ENCODE measurements around the gene ANKRD24. TPM values are rescaled to one million over a fixed set of nuclear protein-coding genes. Genes with fewer than 3 reads are reported as not detected.

The ANKRD24 gene
- total RNA-seq, 1 experiment from 2014 or later = 0.33 TPM

- no peaks in the 10 kb centered on the region for H3F3A ChIP-seq (ENCODE audit: low read length, unreplicated experiment)
- H3K27ac ChIP-seq (ENCODE audit: low read length) = no peak overlapping the region
- no TSS peak for BruUV-seq (replicated peaks)
- no peaks in the 10 kb centered on the region for H3K9me2 ChIP-seq (replicated peaks; ENCODE audit: low read length)
- no peak overlapping the region for H3K9ac ChIP-seq (ENCODE audit: low read length)
- intact Hi-C loops (cut with micrococcal nuclease) = loop anchor here (5.0 kb wide), 1 partner anchor 43 kb away; no protein-coding TSS in a partner anchor
- H3K36me3 ChIP-seq (ENCODE audit: low read depth, low read length) = no peaks in the 10 kb centered on the region
- H3K9me3 ChIP-seq (ENCODE audit: low read length) = no peaks in the 10 kb centered on the region
- no peaks in the 10 kb centered on the region for H3K27me3 ChIP-seq (ENCODE audit: low read length)
- H2AFZ ChIP-seq (ENCODE audit: low read length) = no peak overlapping the region
- no peak overlapping the region for H3K4me3 ChIP-seq (ENCODE audit: low read length)
- peaks cover 12% of the 10 kb centered on the region for H3K79me2 ChIP-seq (ENCODE audit: low read length)
- H3K4me1 ChIP-seq (ENCODE audit: insufficient read depth, low read length) = peaks cover 8% of the 10 kb centered on the region; the same call in 1 of the 2 replicates
- ATAC-seq (no peak), DNase-seq (no peak)
- CTCF ChIA-PET = no interaction called here
- H4K20me1 ChIP-seq (ENCODE audit: low read length) = no peaks in the 10 kb centered on the region
- POLR2A ChIA-PET (ENCODE audit: unreplicated experiment) = no interaction called here
- TF ChIP-seq CTCF (conservative IDR thresholded peaks at IDR 0.05; ENCODE audit: low read depth, low read length) (no peak), EZH2phosphoT487 (IDR thresholded peaks at IDR 0.05; ENCODE audit: borderline replicate concordance, low read length) (no peak), EZH2 (IDR thresholded peaks at IDR 0.05; ENCODE audit: low read length, unreplicated experiment) (no peak)
- H3K4me2 ChIP-seq (ENCODE audit: low read length) = no peak overlapping the region
These were observed 3.1 kb downstream of the ANKRD24 start for GRCh38 chr19:4185413-4186086.

- POLR2A ChIA-PET (ENCODE audit: unreplicated experiment) = no interaction called here
These were observed 3.9 kb downstream of the ANKRD24 start for GRCh38 chr19:4186087-4186993.

More at GRCh38 chr19:4186087-4186993, 3.9 kb downstream of the ANKRD24 start:
- Histone ChIP-seq H3F3A (ENCODE audit: low read length, unreplicated experiment) (no peaks in the 10 kb centered on the region), H3K9me3 (ENCODE audit: low read length) (no peaks in the 10 kb centered on the region), H3K36me3 (ENCODE audit: low read depth, low read length) (no peaks in the 10 kb centered on the region), H3K9me2 (replicated peaks; ENCODE audit: low read length) (no peaks in the 10 kb centered on the region), H2AFZ (ENCODE audit: low read length) (peak overlapping the region; percentile 78), H3K79me2 (ENCODE audit: low read length) (peaks cover 5% of the 10 kb centered on the region), H3K4me1 (ENCODE audit: insufficient read depth, low read length) (peaks cover under 1% of the 10 kb centered on the region; the same call in 1 of the 2 replicates), H3K4me3 (ENCODE audit: low read length) (no peak overlapping the region), H4K20me1 (ENCODE audit: low read length) (no peaks in the 10 kb centered on the region), H3K4me2 (ENCODE audit: low read length) (peak overlapping the region; percentile 34; the same call in 1 of the 2 replicates), H3K9ac (ENCODE audit: low read length) (no peak overlapping the region), H3K27ac (ENCODE audit: low read length) (no peak overlapping the region), H3K27me3 (ENCODE audit: low read length) (no peaks in the 10 kb centered on the region)
- intact Hi-C loops (cut with micrococcal nuclease) = loop anchor here (5.0 kb wide), 1 partner anchor 44 kb away; no protein-coding TSS in a partner anchor
- peak; percentile 73 for ATAC-seq
- BruUV-seq (replicated peaks) = no TSS peak
- TF ChIP-seq CTCF (conservative IDR thresholded peaks at IDR 0.05; ENCODE audit: low read depth, low read length) (peak; percentile 76), EZH2phosphoT487 (IDR thresholded peaks at IDR 0.05; ENCODE audit: borderline replicate concordance, low read length) (no peak)
- CTCF ChIA-PET = no interaction called here
- DNase-seq = peak; percentile 78
